Ovary (tissue), 3 donors: ENCODE measurements around the gene KCNMB3.

Experiments
- POLR2A ChIP-seq: fragments of 450-650 bp; IDR thresholded peaks from one replicate; pipeline ENCODE4 v1.6.1; 2017; ENCODE audit warnings: antibody characterized with exemption, mild to moderate bottlenecking, moderate library complexity
- TF ChIP-seq, protein P1 (sequence below), 3 donors: fragments of 450-650 bp in 2 of 3; fragments of 200-600 bp in 1 of 3; IDR thresholded peaks; one replicate each; pipeline versions ENCODE4 v1.5.1 to v1.8.0; 2016 to 2022; ENCODE audit warnings: antibody characterized with exemption in 3 of 3, mild to moderate bottlenecking in 1 of 3
- donor health status: DM: no; HTN: no; CAD: no.

DNA sequence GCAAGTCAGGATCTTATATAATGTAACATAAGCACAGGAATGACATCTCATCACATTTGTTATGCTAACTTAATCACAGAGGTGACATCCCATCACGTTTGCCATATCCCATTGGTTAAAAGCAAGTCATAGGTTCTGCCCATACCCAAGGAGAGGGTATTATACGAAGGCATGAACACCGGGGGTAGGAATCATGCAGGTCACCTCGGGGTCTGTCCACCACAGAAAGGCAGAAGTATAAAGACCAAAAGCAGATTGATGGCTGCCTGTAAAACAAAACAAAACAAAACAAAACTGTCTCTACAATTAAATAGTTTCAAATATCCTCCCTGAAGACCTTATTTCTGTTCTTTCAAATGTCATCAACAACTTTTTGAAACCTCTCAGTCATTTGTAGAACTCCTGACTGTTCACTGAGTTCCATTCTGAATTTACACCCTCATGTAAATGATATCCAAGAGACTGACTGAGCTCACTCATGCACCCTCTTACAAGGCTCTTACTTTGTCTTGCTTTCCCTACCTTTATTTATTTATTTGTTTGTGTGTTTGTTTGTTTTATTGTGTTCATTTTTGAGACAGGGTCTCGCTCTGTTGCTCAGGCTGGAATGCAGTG is 49.2 kb upstream of the KCNMB3 start:
- TF ChIP-seq, protein P1, sequence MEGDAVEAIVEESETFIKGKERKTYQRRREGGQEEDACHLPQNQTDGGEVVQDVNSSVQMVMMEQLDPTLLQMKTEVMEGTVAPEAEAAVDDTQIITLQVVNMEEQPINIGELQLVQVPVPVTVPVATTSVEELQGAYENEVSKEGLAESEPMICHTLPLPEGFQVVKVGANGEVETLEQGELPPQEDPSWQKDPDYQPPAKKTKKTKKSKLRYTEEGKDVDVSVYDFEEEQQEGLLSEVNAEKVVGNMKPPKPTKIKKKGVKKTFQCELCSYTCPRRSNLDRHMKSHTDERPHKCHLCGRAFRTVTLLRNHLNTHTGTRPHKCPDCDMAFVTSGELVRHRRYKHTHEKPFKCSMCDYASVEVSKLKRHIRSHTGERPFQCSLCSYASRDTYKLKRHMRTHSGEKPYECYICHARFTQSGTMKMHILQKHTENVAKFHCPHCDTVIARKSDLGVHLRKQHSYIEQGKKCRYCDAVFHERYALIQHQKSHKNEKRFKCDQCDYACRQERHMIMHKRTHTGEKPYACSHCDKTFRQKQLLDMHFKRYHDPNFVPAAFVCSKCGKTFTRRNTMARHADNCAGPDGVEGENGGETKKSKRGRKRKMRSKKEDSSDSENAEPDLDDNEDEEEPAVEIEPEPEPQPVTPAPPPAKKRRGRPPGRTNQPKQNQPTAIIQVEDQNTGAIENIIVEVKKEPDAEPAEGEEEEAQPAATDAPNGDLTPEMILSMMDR (IDR thresholded peaks at IDR 0.05): no peak
- no peak for TF ChIP-seq POLR2A
